Measurements from ENCODE around the gene XKR7. TPM values are rescaled to one million over a fixed set of nuclear protein-coding genes. Genes with fewer than 3 reads are reported as not detected.

Gene XKR7
- total RNA-seq, 1 donor from 2014 or later, result 0.48 TPM

- no peak for TF ChIP-seq EZH2 (IDR thresholded peaks at IDR 0.05; ENCODE audit: insufficient read depth, low read length)
- DNase-seq (ENCODE audit: low read depth) (no peak), FAIRE-seq (no peak)
- no peak overlapping the region for H3K9ac ChIP-seq (ENCODE audit: low read length)
- peaks cover 1% of the 10 kb centered on the region for H3K9me3 Mint-ChIP-seq (ENCODE audit: unreplicated experiment)
- peaks cover 42% of the 10 kb centered on the region for H3K27me3 ChIP-seq (ENCODE audit: insufficient read depth, low read length)
- peak overlapping the region; percentile 64 for H3K27ac Mint-ChIP-seq (ENCODE audit: unreplicated experiment)
- no peak overlapping the region for H3K4me2 ChIP-seq (ENCODE audit: low read length)
- H3K9me3 ChIP-seq (ENCODE audit: insufficient read depth, low read depth, low read length), result no peaks in the 10 kb centered on the region
- no peaks in the 10 kb centered on the region for H3K36me3 ChIP-seq (ENCODE audit: insufficient read depth, low read length)
- H3K79me2 ChIP-seq (ENCODE audit: insufficient read depth, low read length), result no peaks in the 10 kb centered on the region
- H4K20me1 ChIP-seq (ENCODE audit: insufficient read depth, low read length), result no peaks in the 10 kb centered on the region
- no peak overlapping the region for H3K27ac ChIP-seq (ENCODE audit: low read depth, low read length)
- no peak overlapping the region for H3K4me3 Mint-ChIP-seq (ENCODE audit: unreplicated experiment)
- H3K4me1 ChIP-seq (ENCODE audit: insufficient read depth, low read length), result peaks cover 2% of the 10 kb centered on the region
- no peaks in the 10 kb centered on the region for H3K4me1 Mint-ChIP-seq (ENCODE audit: low read depth, unreplicated experiment)
- H3K27me3 Mint-ChIP-seq (ENCODE audit: low read depth, unreplicated experiment), result peaks cover 60% of the 10 kb centered on the region
- H2AFZ ChIP-seq (ENCODE audit: low read depth, low read length), result no peak overlapping the region
- no peak overlapping the region for H3K4me3 ChIP-seq (ENCODE audit: insufficient read depth, low read depth, low read length)
- no peaks in the 10 kb centered on the region for H3K36me3 Mint-ChIP-seq (ENCODE audit: low read depth, unreplicated experiment)
Observed at GRCh38 chr20:31963889-31964288, 4.1 kb upstream of the XKR7 start.

GRCh38 chr20:31966991-31967655 is 828 bp upstream of the XKR7 start:
- no peaks in the 10 kb centered on the region for H3K36me3 ChIP-seq (ENCODE audit: insufficient read depth, low read length)
- no peaks in the 10 kb centered on the region for H3K79me2 ChIP-seq (ENCODE audit: insufficient read depth, low read length)
- H3K9ac ChIP-seq (ENCODE audit: low read length), result no peak overlapping the region
- H2AFZ ChIP-seq (ENCODE audit: low read depth, low read length), result no peak overlapping the region
- peaks cover 56% of the 10 kb centered on the region for H3K27me3 ChIP-seq (ENCODE audit: insufficient read depth, low read length)
- peaks cover under 1% of the 10 kb centered on the region for H3K4me1 Mint-ChIP-seq (ENCODE audit: low read depth, unreplicated experiment)
- H3K9me3 ChIP-seq (ENCODE audit: insufficient read depth, low read depth, low read length), result no peaks in the 10 kb centered on the region
- no peak overlapping the region for H3K4me2 ChIP-seq (ENCODE audit: low read length)
- H3K9me3 Mint-ChIP-seq (ENCODE audit: unreplicated experiment), result peaks cover 1% of the 10 kb centered on the region
- H3K36me3 Mint-ChIP-seq (ENCODE audit: low read depth, unreplicated experiment), result no peaks in the 10 kb centered on the region
- H3K4me3 Mint-ChIP-seq (ENCODE audit: unreplicated experiment), result peak overlapping the region; percentile 77
- DNase-seq (ENCODE audit: low read depth), result no peak
- H3K27ac ChIP-seq (ENCODE audit: low read depth, low read length), result no peak overlapping the region
- peaks cover 2% of the 10 kb centered on the region for H3K4me1 ChIP-seq (ENCODE audit: insufficient read depth, low read length)
- peaks cover 2% of the 10 kb centered on the region for H4K20me1 ChIP-seq (ENCODE audit: insufficient read depth, low read length)
- FAIRE-seq, result no peak
- H3K27ac Mint-ChIP-seq (ENCODE audit: unreplicated experiment), result no peak overlapping the region
- no peak overlapping the region for H3K4me3 ChIP-seq (ENCODE audit: insufficient read depth, low read depth, low read length)
- peaks cover 65% of the 10 kb centered on the region for H3K27me3 Mint-ChIP-seq (ENCODE audit: low read depth, unreplicated experiment)
- TF ChIP-seq EZH2 (IDR thresholded peaks at IDR 0.05; ENCODE audit: insufficient read depth, low read length), result no peak
- TF ChIP-seq, protein P1, sequence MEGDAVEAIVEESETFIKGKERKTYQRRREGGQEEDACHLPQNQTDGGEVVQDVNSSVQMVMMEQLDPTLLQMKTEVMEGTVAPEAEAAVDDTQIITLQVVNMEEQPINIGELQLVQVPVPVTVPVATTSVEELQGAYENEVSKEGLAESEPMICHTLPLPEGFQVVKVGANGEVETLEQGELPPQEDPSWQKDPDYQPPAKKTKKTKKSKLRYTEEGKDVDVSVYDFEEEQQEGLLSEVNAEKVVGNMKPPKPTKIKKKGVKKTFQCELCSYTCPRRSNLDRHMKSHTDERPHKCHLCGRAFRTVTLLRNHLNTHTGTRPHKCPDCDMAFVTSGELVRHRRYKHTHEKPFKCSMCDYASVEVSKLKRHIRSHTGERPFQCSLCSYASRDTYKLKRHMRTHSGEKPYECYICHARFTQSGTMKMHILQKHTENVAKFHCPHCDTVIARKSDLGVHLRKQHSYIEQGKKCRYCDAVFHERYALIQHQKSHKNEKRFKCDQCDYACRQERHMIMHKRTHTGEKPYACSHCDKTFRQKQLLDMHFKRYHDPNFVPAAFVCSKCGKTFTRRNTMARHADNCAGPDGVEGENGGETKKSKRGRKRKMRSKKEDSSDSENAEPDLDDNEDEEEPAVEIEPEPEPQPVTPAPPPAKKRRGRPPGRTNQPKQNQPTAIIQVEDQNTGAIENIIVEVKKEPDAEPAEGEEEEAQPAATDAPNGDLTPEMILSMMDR (IDR thresholded peaks at IDR 0.05; ENCODE audit: insufficient read depth, low read depth, low read length), result no peak

DNA sequence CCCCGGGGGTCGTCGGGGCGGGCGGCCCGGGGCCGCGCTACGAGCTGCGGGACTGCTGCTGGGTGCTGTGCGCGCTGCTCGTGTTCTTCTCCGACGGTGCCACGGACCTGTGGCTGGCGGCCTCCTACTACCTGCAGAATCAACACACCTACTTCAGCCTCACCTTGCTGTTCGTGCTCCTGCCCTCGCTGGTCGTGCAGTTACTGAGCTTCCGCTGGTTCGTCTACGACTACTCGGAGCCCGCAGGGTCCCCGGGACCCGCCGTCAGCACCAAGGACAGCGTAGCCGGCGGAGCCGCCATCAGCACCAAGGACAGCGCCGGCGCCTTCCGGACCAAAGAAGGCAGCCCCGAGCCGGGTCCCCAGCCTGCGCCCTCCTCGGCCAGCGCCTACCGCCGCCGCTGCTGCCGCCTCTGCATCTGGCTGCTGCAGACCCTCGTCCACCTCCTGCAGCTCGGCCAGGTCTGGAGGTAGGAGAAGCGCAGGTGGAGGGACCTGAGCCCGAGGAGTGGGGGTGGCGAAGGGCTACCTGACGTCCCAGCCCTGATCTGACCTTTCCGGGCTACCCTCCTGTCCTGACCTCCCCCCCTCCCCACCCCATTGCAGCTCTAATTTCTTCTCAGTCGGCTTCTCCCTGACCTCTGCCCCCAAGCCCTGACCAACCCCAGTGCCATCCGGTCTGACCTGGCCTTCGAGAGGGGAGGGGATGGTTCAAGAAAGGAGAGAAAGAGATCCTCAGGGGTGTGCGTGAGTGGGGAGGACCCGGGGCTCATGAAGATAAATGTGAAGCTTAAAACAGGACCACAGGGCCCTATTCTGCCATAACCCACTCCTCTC is 558 bp downstream of the XKR7 start:
- Mint-ChIP-seq H3K9me3 (ENCODE audit: unreplicated experiment) (peaks cover 1% of the 10 kb centered on the region), H3K27ac (ENCODE audit: unreplicated experiment) (no peak overlapping the region), H3K4me1 (ENCODE audit: low read depth, unreplicated experiment) (peaks cover 13% of the 10 kb centered on the region), H3K4me3 (ENCODE audit: unreplicated experiment) (peak overlapping the region; percentile 89), H3K27me3 (ENCODE audit: low read depth, unreplicated experiment) (peaks cover 59% of the 10 kb centered on the region), H3K36me3 (ENCODE audit: low read depth, unreplicated experiment) (no peaks in the 10 kb centered on the region)
- TF ChIP-seq, protein P1 (IDR thresholded peaks at IDR 0.05; ENCODE audit: insufficient read depth, low read depth, low read length), result no peak
- no peak for TF ChIP-seq EZH2 (IDR thresholded peaks at IDR 0.05; ENCODE audit: insufficient read depth, low read length)
- Histone ChIP-seq H3K27me3 (ENCODE audit: insufficient read depth, low read length) (peaks cover 60% of the 10 kb centered on the region), H3K27ac (ENCODE audit: low read depth, low read length) (no peak overlapping the region), H3K9ac (ENCODE audit: low read length) (no peak overlapping the region), H3K4me1 (ENCODE audit: insufficient read depth, low read length) (peaks cover 2% of the 10 kb centered on the region), H3K79me2 (ENCODE audit: insufficient read depth, low read length) (no peaks in the 10 kb centered on the region), H3K9me3 (ENCODE audit: insufficient read depth, low read depth, low read length) (no peaks in the 10 kb centered on the region), H2AFZ (ENCODE audit: low read depth, low read length) (no peak overlapping the region), H3K4me2 (ENCODE audit: low read length) (peak overlapping the region; percentile 76), H4K20me1 (ENCODE audit: insufficient read depth, low read length) (peaks cover 2% of the 10 kb centered on the region), H3K4me3 (ENCODE audit: insufficient read depth, low read depth, low read length) (peak overlapping the region; percentile 33), H3K36me3 (ENCODE audit: insufficient read depth, low read length) (no peaks in the 10 kb centered on the region)
- peak; percentile 19 for DNase-seq (ENCODE audit: low read depth)
- no peak for FAIRE-seq
